Measurements from ENCODE around the gene ZNF536.

ZNF536 gene

GRCh38 chr19:30562981-30563380 is 190.8 kb downstream of the ZNF536 start:
- no peak for DNase-seq (ENCODE audit: low read depth, low spot score)
- H3K4me3 ChIP-seq (ENCODE audit: low read length) = no peak overlapping the region

DNA sequence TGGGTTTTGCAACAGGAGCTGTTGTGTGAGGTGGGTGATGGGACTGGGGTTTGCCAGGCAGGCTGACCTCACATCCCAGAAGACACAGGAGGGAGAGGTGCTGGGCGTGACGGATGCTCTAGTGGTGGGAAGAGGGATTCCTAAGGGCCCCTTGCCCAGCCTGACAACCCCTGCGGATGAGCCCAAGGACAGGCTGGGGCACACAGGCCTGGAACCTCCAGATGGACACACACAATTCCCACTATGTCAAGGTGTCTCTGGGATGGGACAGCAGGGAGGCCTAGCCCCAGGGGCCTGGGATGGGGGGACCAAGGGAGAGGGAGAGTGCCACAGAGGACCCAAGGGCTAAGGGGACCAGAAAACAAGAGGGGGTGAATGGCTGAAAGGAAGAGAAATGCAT is 191.5 kb downstream of the ZNF536 start:
- H3K4me3 ChIP-seq (ENCODE audit: low read length) = no peak overlapping the region
- no peak for DNase-seq (ENCODE audit: low read depth, low spot score)

DNA sequence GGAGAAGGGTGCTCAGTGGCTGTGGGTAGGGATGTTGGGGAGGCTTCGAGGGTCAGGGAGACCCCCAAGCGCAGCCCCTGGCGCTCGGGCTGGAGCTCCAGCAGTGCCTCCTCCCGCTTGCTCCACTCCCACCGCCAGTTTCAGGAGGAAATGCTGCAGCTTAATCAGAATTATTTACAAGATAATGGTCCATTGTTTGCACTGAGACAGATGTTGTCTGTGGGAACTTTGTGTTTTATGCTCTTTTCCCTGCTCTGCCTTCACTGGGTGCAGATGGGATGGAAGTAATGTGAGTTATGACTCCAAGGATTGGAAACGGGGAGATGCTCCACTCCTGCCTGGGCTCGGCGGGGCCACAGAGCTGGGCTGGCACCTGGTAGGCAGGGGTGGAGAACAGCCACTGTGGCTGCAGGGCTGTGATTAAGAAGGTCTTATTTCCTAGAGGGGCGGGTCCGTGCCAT is 192.4 kb downstream of the ZNF536 start:
- no peak overlapping the region for H3K4me3 ChIP-seq (ENCODE audit: low read length)
- DNase-seq (ENCODE audit: low read depth, low spot score) = no peak

DNA sequence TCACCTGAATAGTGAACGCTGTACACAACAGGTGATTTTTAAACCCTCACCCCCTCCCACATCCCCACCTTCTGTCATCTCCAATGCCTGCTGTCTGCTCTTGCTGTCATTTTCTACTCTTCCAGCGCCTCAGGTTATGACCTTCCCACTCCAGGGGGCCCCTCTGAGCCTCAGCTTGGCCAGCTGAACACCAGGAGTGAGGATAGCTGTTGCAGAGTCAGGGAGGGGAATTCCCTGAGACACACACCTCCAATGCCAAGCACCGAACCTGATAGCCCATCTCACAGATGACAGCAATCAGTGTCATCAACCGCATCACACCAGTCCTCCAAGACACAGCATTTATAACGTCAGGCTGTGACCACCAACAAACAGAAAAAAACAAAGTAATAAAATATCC is 193.5 kb downstream of the ZNF536 start:
- H3K4me3 ChIP-seq (ENCODE audit: low read length) = no peak overlapping the region
- DNase-seq (ENCODE audit: low read depth, low spot score) = no peak

DNA sequence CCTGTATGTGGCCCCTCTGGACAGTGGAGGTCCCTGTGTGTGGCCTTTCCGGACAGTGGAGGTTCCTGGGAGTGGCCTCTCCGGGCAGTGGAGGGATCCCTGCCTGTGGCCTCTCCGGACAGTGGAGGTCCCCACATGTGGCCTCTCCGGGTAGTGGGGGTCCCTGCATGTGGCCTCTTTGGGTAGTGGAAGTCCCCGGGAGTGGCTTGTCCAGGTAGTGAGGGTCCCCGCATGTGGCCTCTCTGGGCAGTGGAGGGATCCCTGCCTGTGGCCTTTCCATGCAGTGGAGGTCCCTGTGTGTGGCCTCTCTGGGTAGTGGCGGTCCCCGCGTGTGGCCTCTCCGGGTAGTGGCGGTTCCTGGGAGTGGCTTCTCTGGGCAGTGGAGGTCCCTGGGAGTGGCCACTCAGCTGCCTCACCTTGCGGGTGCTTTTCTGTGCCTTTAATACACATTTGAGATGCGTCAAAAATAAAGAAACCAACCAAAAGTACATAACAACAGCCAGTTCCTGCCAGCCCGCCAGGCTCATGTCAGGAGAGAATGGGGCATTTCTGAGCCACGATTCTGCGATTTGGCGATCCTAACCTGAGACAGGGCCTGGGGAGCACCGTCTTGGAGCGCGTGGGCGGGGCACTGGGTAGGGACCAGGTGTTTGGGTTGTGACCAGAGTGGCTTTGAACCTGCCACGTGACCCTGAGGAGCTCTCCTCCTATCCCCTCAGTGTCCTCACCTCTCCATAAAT is 194.7 kb downstream of the ZNF536 start:
- DNase-seq (ENCODE audit: low read depth, low spot score) = no peak
- no peak overlapping the region for H3K4me3 ChIP-seq (ENCODE audit: low read length)

GRCh38 chr19:30567536-30568232 is 195.5 kb downstream of the ZNF536 start:
- no peak overlapping the region for H3K4me3 ChIP-seq (ENCODE audit: low read length)
- DNase-seq (ENCODE audit: low read depth, low spot score) = no peak

DNA sequence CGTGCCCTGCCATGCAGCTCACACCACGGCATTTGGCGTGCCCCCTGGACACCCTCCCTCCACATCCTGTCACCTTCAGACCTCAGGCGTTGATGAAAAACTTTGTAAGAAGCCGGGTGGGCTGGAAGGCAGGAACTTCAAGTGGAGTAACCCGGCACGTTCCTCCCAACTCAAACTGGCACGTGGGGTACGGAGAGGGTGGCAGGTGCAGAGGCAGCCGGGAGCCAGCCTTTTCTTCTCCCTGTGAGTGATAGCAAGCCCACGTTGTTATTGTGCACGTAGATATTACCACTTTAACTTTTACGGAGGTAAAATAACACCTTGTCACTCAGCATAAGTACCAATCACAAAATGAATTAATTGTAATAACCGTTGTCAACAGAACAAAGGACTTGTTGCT is 198.0 kb downstream of the ZNF536 start:
- H3K4me3 ChIP-seq (ENCODE audit: low read length) = no peak overlapping the region
- no peak for DNase-seq (ENCODE audit: low read depth, low spot score)

- no peak for DNase-seq (ENCODE audit: low read depth, low spot score)
- H3K4me3 ChIP-seq (ENCODE audit: low read length) = no peak overlapping the region
These were observed 205.4 kb downstream of the ZNF536 start for GRCh38 chr19:30577551-30578105.

DNA sequence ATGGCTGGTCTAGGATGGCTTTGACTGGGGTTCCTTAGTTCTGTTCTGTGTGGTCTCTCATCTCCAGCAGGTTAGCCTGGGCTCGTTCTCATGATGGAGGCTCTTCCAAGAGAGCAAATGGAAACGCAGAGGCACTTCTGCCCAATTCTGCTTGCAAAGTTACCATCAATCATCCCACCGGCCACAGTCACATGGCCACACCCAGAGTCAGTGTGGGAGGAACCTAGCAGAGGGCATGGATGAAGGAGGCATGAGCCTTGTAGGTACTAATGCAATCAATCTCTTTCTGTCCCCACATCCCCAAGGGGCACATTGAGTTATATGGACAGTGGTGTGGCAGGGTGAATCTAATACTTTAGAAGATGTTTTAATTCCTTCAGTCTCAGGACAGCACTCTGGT is 207.2 kb downstream of the ZNF536 start:
- no peak overlapping the region for H3K4me3 ChIP-seq (ENCODE audit: low read length)
- DNase-seq (ENCODE audit: low read depth, low spot score) = no peak

DNA sequence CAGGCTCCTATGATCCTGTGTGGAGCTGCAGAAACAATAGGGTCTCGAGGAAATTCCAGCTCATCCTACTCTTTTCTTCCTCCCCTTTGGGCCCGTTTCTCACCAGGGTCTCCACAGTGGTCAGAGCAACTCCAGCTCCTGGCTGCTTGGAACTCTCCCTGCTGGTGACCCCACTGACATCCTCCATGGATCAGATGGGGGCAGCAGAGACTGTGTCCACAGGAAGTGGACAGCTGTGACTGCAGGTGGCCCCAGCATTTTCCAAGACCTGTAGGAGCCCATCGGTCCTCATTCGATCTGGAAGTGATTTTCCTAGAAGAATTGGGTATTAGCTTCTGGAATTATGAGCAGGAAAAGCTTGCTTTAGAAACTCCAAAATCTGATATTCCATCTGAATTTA is 208.5 kb downstream of the ZNF536 start:
- H3K4me3 ChIP-seq (ENCODE audit: low read length) = no peak overlapping the region
- DNase-seq (ENCODE audit: low read depth, low spot score) = no peak

GRCh38 chr19:30584090-30584489 is 211.9 kb downstream of the ZNF536 start:
- no peak for DNase-seq (ENCODE audit: low read depth, low spot score)
- no peak overlapping the region for H3K4me3 ChIP-seq (ENCODE audit: low read length)

GRCh38 chr19:30587869-30588268 is 215.7 kb downstream of the ZNF536 start:
- H3K4me3 ChIP-seq (ENCODE audit: low read length) = no peak overlapping the region
- DNase-seq (ENCODE audit: low read depth, low spot score) = peak; percentile 16

- no peak for DNase-seq (ENCODE audit: low read depth, low spot score)
These were observed 218.5 kb downstream of the ZNF536 start for GRCh38 chr19:30590596-30591229.

DNA sequence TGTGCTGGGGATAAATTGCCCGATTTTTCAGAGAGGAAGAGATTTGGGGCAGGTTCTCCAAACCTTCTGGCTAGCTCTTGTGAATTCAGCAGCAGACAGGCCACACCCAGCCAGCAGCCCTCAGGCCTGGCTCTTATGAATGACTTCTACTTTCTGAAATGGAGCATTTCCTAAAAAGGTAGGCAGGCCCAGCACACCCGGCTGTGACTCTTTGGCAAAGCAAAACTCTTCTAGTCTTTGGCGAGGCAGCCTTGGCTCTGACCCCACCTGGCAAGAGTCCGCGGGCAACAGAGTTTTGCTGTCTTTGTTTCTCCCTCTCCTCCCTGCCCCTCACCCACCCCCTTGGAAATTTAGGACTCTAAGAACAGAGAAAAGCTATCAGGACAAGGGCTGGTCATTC is 221.2 kb downstream of the ZNF536 start:
- DNase-seq (ENCODE audit: low read depth, low spot score) = no peak

More at GRCh38 chr19:30590596-30591229, 218.5 kb downstream of the ZNF536 start:
- no peak overlapping the region for H3K4me3 ChIP-seq (ENCODE audit: low read length)

DNA sequence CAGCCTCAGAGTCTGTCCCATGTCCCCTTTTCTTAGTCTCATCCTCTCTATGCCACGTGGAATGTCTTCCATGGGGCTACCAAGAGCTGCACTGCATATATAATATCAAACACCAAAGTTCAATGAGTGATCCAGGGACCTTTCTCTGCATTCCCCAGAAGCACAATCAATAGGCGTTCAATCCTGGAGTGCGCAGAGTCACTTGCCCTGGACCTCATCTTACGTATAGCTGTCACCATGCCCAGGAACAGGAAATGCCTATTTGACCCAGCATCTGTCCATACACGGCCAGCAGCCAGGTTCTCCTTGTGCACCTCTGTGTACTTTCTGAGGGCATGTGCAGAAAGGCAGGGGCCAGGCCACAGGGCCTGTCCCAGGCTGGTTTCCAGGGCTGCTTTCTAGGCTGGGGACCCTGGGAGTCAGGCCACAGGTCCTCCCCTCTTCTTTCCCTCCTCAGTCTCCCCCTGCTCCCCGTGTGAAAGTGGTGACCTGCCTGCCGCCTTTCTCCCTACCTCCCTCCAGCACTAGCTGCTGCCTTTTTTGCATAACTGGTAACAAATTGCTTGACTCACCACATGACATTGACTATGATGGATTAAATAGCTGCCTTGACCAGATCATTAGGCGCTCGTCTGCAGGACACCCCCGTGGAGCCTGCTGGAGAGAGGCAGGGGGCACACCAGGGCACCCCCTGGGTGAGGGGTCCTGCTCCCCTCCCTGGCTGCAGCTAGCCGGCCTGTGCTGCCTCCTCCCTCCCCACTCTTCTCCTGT is 222.0 kb downstream of the ZNF536 start:
- H3K4me3 ChIP-seq (ENCODE audit: low read length) = no peak overlapping the region
- DNase-seq (ENCODE audit: low read depth, low spot score) = no peak

More for the DNA sequence above, 221.2 kb downstream of the ZNF536 start:
- no peak overlapping the region for H3K4me3 ChIP-seq (ENCODE audit: low read length)

- H3K4me3 ChIP-seq (ENCODE audit: low read length) = no peak overlapping the region
- no peak for DNase-seq (ENCODE audit: low read depth, low spot score)
These were observed 224.1 kb downstream of the ZNF536 start for GRCh38 chr19:30596268-30596667.

- DNase-seq (ENCODE audit: low read depth, low spot score) = no peak
- H3K4me3 ChIP-seq (ENCODE audit: low read length) = no peak overlapping the region
These were observed 224.7 kb downstream of the ZNF536 start for GRCh38 chr19:30596813-30597399.

DNA sequence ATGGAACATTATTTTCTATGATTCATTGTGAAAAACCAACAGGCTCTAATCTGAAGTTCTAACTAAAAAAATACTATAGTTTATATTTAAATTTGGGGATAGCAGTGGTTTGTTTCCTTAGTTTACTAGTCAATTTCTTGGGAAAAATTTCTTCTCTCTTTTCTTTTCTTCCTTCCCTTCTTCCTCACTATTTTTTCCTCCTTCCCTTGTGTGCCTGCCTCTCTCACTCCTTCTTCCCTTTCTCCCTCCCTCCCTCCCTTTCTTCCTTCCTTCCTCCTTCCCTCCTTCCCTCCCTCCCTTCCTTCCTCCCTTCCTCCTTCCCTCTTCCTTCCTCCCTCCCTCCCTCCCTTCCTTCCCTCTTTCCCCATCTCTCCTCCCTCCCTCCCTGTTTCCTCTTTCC is 226.5 kb downstream of the ZNF536 start:
- H3K4me3 ChIP-seq (ENCODE audit: low read length) = no peak overlapping the region
- DNase-seq (ENCODE audit: low read depth, low spot score) = no peak
